HK-2 (cell line): ENCODE measurements around the gene TMUB1.

Experiments used
- DNase-seq: peaks from one replicate; pipeline ENCODE4 v3.0.0-alpha.2; 2018; ENCODE audit not compliant: unreplicated experiment

TMUB1 gene

GRCh38 chr7:151083071-151083823, at the start of gene TMUB1:
Gene TMUB1, minus strand, starts transcription at chr7:151083493. Its CDS starts 930 bp downstream, at chr7:151082563.
- peak; percentile 75 for DNase-seq

GRCh38 chr7:151132461-151133205, 49.3 kb upstream of the TMUB1 start:
- DNase-seq, result no peak

GRCh38 chr7:151131592-151132293, 48.5 kb upstream of the TMUB1 start:
- DNase-seq, result no peak

GRCh38 chr7:151131224-151131591, 47.9 kb upstream of the TMUB1 start:
- DNase-seq, result no peak

GRCh38 chr7:151130741-151131157, 47.5 kb upstream of the TMUB1 start:
- DNase-seq, result no peak

- no peak for DNase-seq
Measured at GRCh38 chr7:151129960-151130591, 46.8 kb upstream of the TMUB1 start.

- DNase-seq, result no peak
Measured at GRCh38 chr7:151129117-151129959, 46.0 kb upstream of the TMUB1 start.

- no peak for DNase-seq
Measured at GRCh38 chr7:151128716-151129115, 45.4 kb upstream of the TMUB1 start.

GRCh38 chr7:151128144-151128543, 44.9 kb upstream of the TMUB1 start:
- no peak for DNase-seq

- no peak for DNase-seq
Measured at GRCh38 chr7:151126491-151127137, 43.3 kb upstream of the TMUB1 start.

GRCh38 chr7:151125846-151126481, 42.7 kb upstream of the TMUB1 start:
- no peak for DNase-seq

GRCh38 chr7:151125470-151125845, 42.2 kb upstream of the TMUB1 start:
- no peak for DNase-seq

- DNase-seq, result no peak
Measured at GRCh38 chr7:151124899-151125399, 41.7 kb upstream of the TMUB1 start.

GRCh38 chr7:151124481-151124880, 41.2 kb upstream of the TMUB1 start:
- DNase-seq, result no peak

- DNase-seq, result peak; percentile 91
Measured at GRCh38 chr7:151123822-151124464, 40.6 kb upstream of the TMUB1 start.

- no peak for DNase-seq
Measured at GRCh38 chr7:151123158-151123821, 40.0 kb upstream of the TMUB1 start.

- DNase-seq, result no peak
Measured at GRCh38 chr7:151122796-151123157, 39.5 kb upstream of the TMUB1 start.

- no peak for DNase-seq
Measured at GRCh38 chr7:151122276-151122675, 39.0 kb upstream of the TMUB1 start.
